HG03457 (cell line): ENCODE data around the gene EEIG2.
"Not testable (repeated sequence)": the region's sequence is repeated elsewhere in the genome, so short reads cannot be mapped to it uniquely, and the experiment has no call there.

Experiments
- ATAC-seq: cut with Tn5 transposase; IDR thresholded peaks from one replicate; pipeline ENCODE4 v1.9.1; 2021; ENCODE audit warnings: moderate number of reproducible peaks; ENCODE audit not compliant: unreplicated experiment

Gene EEIG2

GRCh38 chr1:108559215-108560186 is at the start of gene EEIG2:
EEIG2 (plus strand) TSS chr1:108560100; CDS start chr1:108560429, 329 bp downstream.
- peak; percentile 77 for ATAC-seq

- no peak for ATAC-seq
Observed at GRCh38 chr1:108511764-108512163, 48.1 kb upstream of the EEIG2 start.

- no peak for ATAC-seq
Observed at GRCh38 chr1:108512239-108513043, 47.5 kb upstream of the EEIG2 start.

GRCh38 chr1:108513044-108513415 is 46.9 kb upstream of the EEIG2 start:
- ATAC-seq = no peak

- ATAC-seq = not testable (repeated sequence)
Observed at GRCh38 chr1:108513914-108514313, 46.0 kb upstream of the EEIG2 start.

GRCh38 chr1:108517301-108517897 is 42.5 kb upstream of the EEIG2 start:
- not testable (repeated sequence) for ATAC-seq

GRCh38 chr1:108521990-108522393 is 37.9 kb upstream of the EEIG2 start:
- no peak for ATAC-seq

GRCh38 chr1:108523829-108524228 is 36.1 kb upstream of the EEIG2 start:
- no peak for ATAC-seq

GRCh38 chr1:108524676-108525075 is 35.2 kb upstream of the EEIG2 start:
- ATAC-seq = no peak

- no peak for ATAC-seq
Observed at GRCh38 chr1:108527135-108527534, 32.8 kb upstream of the EEIG2 start.

- ATAC-seq = no peak
Observed at GRCh38 chr1:108527837-108528236, 32.1 kb upstream of the EEIG2 start.

GRCh38 chr1:108531444-108531843 is 28.5 kb upstream of the EEIG2 start:
- ATAC-seq = no peak

GRCh38 chr1:108532730-108533129 is 27.2 kb upstream of the EEIG2 start:
- no peak for ATAC-seq

- no peak for ATAC-seq
Observed at GRCh38 chr1:108533351-108534083, 26.4 kb upstream of the EEIG2 start.

- no peak for ATAC-seq
Observed at GRCh38 chr1:108534759-108535158, 25.1 kb upstream of the EEIG2 start.

- ATAC-seq = not testable (repeated sequence)
Observed at GRCh38 chr1:108535315-108535897, 24.5 kb upstream of the EEIG2 start.

GRCh38 chr1:108536021-108536420 is 23.9 kb upstream of the EEIG2 start:
- ATAC-seq = not testable (repeated sequence)

GRCh38 chr1:108536791-108537190 is 23.1 kb upstream of the EEIG2 start:
- not testable (repeated sequence) for ATAC-seq

- no peak for ATAC-seq
Observed at GRCh38 chr1:108537976-108538375, 21.9 kb upstream of the EEIG2 start.

GRCh38 chr1:108540977-108541376 is 18.9 kb upstream of the EEIG2 start:
- no peak for ATAC-seq
